Kidney glomerular epithelial cell (primary cell): ENCODE results near the gene LBX2.

Experiments used
- DNase-seq: peaks from one replicate; lab custom pipeline; 2025; lab: John Stamatoyannopoulos, UW

LBX2 gene

GRCh38 chr2:74499267-74499939 is at the start of gene LBX2:
LBX2 (minus strand) TSS chr2:74499603; CDS start chr2:74499537, 66 bp downstream.
- no peak for DNase-seq

DNA sequence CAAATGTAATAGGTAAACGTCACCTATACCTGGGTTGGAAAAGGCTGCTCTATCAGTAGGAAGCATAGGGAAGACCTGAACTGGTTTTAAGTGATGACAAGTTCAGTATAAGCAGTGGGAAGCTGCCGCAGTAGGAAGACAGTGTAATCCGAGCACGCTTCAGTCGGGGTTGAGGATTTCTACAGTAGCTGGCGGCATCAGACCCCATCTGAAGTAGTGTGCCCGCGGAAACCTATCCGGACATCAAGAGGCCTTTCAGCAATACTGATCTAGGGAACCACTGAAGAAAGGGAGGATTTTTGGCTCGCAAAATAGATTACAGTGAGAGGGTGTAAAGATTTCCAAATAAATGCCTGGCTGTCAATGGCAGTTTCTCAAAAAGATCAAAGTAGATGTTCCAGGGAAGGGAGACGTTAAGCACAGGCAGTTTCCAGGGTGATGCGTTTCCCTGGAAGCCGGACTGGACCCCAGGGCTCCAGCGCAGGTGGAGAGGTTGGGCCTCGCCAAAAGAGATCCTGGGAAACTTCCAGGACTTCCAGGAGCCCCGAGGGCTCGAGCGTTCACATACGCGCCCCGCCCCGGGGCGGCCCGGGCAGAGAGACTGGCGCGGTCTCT is 49.0 kb upstream of the LBX2 start:
- no peak for DNase-seq

- DNase-seq = no peak
Measured at GRCh38 chr2:74546004-74546403, 46.6 kb upstream of the LBX2 start.

- DNase-seq = no peak
Measured at GRCh38 chr2:74544634-74545033, 45.2 kb upstream of the LBX2 start.

DNA sequence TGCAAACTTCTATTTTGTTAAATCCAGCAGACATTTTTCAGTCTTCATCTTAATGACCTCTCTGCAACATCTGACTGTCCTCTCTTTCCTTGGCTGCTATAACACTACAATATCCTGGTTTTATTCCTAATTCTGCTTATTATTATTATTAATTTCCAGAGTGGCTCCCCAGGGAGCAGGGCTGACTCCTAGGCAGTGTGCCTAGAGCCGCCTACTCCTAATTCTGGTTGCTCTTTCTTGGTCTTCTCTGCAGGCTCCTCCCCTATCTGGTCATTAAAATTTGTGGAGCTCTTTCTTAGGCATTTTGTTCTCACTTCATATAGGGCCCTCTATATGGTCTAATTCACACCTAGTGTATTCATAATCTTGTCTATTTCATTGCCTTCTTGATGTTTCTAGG is 43.6 kb upstream of the LBX2 start:
- DNase-seq = no peak

- DNase-seq = no peak
Measured at GRCh38 chr2:74540291-74540690, 40.9 kb upstream of the LBX2 start.

GRCh38 chr2:74538881-74539339 is 39.5 kb upstream of the LBX2 start:
- no peak for DNase-seq

DNA sequence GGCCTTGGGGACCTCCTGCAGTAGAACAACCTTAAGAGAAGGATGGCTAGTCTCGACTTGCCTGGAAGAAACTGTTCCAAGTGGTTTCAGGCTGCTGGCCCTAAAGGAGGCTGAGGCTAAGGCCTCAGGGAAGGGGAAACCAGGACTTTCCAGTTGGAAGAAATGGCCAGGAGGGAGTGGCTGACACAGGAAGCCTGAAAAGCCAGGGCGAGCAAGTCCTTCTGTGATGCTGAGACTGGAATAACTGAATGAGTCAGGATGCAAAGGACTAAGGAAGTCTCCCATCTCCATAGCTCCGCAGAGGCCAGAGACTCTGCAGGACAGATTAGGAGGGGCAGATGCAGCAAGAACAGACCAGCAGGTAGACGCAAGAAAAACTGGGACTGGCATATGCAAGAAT is 37.7 kb upstream of the LBX2 start:
- no peak for DNase-seq

GRCh38 chr2:74536166-74536950 is 37.0 kb upstream of the LBX2 start:
- DNase-seq = no peak

DNA sequence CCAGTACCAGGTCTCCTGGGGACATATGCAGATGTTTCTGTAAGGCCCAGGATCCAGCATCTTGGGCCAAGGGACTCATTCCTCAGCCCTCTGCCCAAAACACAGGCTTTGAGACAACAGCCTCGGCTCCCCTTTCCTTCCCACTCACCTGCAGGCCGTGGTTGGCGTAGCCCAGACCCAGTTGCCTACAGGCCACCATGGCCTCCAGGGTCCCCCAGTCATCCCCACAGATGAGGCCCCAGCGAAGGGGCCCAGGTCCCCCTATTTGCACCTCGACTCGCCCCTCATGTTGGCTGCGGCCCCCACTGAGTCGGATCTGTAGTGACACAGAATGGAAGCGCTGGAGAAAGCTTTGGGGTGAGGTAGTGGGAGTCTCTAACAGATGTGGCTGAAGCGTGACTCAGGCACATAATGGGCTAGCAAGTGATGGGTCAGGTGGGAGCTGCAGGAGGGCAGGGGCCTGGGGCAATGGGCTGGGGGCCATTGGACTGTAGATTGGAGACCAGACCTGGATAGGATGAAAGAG is 36.1 kb upstream of the LBX2 start:
- no peak for DNase-seq

DNA sequence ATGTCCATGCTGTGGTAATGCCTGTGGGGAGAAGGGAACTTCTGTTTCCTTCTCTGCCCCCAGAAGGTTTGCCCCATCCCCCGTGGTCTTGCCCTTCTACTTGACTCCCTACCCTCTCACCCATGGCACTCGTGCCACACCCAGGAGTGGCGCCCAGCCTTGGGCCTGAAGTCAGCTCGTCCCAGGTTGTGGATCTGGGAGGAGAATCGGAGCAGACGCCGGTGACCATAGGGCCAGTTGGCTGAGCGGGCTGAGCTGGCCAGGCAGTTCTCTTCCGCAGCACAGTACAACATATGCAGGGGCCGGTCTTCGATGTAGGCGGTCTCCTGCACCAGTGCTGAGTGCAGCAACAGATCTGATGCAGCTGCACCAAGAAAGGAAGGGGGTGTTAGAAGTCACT is 35.0 kb upstream of the LBX2 start:
- DNase-seq = no peak

DNA sequence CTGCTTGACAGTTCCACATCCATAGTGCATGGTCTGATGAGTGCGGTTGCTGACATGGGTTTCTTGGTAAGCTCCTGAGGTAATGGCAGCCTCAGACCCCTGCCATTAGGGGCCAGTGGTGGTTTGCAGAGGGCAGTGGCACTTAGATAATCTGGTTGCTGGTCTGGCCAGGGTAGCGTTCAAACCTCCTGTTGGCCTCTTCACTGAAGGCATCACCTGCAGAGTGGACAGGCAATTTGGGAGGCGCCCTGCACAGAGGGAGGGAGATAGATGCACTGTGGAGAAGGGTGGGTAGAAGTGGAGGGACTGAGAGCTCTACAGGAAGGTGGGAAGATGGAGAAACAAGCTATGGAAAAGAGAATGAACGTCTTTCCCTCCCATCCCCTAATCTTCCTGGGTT is 34.1 kb upstream of the LBX2 start:
- DNase-seq = no peak

DNA sequence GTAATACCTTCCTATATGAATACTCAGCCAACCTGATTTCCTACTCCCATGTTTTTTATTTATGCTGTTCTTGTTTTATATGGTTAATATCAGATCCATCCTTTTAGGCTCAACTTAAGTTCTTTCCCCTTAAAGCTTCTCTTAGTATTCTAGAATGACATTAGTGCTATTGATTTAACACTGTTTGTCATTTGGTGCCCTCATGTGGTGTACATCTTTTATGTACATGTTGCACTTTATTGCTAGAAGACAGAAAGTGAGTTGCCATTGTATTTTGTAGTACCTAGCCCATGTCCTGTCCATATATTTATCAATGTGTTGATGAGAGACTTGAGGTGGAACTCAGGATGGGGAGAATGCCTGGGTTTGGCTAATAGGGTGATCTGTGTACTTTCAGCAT is 32.8 kb upstream of the LBX2 start:
- DNase-seq = peak; percentile 7

GRCh38 chr2:74531666-74532065 is 32.3 kb upstream of the LBX2 start:
- no peak for DNase-seq

DNA sequence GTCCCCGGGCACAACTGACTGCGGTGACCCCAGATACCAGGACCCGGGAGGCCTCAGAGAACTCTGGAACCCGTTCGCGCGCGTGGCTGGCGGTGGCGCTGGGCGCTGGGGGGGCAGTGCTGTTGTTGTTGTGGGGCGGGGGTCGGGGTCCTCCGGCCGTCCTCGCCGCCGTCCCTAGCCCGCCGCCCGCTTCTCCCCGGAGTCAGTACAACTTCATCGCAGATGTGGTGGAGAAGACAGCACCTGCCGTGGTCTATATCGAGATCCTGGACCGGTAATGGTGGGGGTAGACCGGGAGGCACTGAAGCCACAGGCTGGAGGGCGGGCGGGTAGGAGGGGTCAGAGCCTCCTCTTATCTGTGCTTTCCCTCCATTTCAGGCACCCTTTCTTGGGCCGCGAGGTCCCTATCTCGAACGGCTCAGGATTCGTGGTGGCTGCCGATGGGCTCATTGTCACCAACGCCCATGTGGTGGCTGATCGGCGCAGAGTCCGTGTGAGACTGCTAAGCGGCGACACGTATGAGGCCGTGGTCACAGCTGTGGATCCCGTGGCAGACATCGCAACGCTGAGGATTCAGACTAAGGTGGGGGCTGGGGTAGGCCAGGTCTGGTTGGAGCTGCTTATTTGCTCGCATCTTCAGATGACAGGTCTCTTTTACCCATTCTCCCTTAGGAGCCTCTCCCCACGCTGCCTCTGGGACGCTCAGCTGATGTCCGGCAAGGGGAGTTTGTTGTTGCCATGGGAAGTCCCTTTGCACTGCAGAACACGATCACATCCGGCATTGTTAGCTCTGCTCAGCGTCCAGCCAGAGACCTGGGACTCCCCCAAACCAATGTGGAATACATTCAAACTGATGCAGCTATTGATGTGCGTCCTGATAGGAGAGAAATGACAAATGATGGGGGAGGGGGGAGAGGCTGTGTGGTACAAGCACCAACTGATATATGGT is 31.1 kb upstream of the LBX2 start:
- DNase-seq = no peak

DNA sequence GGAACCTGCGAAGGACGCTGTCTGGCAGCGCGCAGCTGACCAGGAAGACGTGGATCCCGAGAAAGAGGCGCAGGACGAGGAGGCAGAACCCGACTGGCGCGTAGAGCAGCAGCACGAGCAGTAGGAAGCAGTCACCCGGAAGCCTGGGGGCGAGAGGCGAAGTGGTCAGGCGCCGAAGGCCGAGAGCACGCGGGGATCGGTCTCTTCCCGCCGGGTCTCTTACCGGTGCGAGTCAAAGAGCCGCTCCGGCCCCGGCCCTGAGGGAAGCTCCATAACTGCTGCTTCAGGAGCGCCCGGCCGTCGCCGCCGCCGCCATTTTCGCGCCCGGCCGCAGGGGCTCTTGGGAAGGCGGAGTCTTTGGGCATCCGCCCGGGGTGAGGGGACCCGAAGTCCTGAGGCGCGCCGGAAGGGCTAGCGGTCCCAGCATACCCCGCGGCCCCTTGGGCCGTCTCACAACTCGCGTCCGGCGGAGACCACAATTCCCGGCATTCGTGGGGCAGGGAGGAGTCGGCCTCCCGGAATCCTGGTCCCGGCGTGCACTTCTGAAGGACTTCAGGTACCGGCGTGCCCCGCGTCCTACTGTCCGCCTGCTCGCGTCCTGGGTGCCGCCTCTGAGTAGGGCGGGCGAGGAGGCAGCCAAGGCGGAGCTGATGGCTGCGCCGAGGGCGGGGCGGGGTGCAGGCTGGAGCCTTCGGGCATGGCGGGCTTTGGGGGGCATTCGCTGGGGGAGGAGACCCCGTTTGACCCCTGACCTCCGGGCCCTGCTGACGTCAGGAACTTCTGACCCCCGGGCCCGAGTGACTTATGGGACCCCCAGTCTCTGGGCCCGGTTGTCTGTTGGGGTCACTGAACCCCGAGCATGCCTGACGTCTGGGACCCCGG is 30.2 kb upstream of the LBX2 start, which contains the start of the genes AUP1 and HTRA2:
Gene AUP1 (minus strand): TSS at position 350 of the 882 bp plus-strand sequence. CDS start 77 bp downstream, at position 273.
Gene HTRA2 (plus strand): TSS at position 577 of the 882 bp plus-strand sequence. CDS start 74 bp downstream, at position 651.
- DNase-seq = peak; percentile 96

GRCh38 chr2:74528600-74529356 is 29.4 kb upstream of the LBX2 start:
- no peak for DNase-seq

DNA sequence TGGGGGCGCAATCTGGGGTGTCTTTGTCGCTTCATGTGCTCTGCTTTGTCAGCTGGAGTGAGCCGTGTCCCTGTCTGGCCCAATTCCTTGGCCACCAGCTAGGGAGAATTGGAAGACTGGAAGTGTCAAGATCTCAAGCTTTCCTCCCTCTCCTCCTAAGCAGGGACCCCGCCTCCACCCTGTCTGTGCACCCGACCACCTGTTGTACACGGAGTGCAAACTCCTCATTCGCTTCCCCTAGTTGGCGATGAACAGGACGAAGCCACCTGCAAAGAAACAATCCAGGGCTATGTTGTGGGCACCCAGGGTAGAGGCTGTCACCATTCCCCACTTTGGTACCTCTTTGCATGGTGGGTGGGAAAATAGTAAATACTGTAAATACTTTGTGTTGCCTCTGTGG is 28.3 kb upstream of the LBX2 start:
- DNase-seq = no peak

DNA sequence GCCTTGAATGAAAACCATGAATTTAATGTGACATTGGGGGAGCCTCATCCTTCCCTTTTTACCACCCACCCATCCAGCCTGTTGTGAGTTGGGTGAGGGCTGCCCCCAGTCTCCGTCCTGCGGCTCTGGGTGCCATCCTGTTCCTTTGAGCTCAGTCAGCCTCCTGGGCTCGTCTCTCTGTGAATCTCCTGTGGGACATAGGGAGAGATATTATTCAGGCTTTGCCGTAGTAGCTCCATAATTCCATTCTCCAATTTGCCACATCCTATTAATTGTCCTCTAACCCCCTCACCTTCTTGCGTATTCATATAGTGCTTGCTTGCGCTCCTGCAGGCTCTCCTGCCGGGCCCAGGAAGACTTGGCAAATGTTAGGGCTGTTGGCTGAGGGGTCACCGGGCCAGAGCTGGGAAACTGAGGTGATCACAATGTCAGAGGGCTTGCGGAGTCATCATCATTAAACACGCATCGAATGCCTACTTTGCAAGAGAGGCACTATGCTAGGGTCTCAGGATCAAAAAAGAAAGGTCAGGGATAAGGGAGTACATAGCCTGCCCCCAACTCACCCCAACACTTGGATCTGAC is 27.3 kb upstream of the LBX2 start:
- DNase-seq = no peak
